GM21367 (cell line): ENCODE data around the gene USP6NL.

Experiments used
- ATAC-seq: cut with Tn5 transposase; IDR thresholded peaks from one replicate; pipeline ENCODE4 v1.9.1; 2021; ENCODE audit not compliant: unreplicated experiment

Gene USP6NL

DNA sequence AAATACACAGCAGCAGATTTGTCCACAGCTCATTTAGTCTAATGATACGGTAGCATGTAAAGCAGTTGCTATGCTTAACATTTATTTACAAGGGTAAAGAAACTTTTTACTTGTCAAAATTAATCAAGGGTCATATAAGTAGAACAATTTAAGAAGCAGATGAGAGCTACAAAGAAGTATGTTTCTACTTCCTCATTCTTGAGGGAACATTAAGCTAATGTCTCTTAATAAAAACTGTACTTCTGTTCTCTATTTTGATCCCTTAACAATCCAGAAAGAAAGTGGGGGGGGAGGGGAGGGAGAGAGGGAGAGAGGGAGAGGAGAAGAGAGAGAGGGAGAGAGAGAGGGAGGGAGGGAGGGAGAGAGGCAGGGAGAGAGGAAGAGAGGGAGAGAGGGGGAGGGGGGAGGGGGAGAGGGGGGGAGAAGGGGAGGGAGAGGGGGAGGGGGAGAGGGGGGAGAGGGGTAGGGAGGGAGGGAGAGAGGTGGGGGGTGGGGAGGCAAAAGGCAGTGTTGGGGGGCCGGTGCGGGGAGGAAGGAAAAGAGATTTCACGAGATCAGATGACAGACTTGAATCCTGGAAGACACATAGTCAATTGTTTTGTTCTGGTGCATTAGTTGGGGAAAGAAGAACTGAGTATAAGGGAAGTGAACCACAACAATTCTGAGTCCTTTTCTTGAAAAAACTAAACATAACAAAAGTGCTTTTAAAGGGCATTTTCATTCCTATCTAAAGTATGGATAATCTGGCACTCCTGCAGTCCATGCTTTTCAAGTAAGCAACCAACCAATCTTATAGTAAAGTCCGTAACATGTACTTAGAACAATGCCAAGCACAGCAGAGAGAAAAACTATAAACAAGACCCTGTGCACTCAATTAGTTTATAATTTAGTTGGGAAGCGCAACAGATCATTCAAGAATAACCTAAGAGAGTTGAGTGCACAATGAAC is 128.0 kb downstream of the USP6NL start:
- no peak for ATAC-seq

DNA sequence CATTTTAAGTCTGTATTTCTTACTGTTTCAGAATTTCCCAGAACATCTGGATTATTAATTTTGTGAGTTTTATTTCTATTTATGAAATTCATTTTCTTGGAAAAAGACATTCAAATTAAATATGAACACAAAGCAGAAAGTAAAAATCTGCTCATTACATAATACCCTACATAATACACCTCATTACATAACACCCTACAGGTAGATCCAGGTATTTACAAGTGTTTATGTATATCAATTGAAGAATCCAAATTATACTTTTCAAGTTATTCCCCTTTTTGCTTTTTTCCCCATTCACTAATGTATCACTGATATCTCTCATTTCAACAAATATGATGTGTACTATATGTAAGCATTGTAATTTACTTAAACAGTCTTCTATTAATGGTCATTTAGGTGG is 129.1 kb downstream of the USP6NL start:
- ATAC-seq = no peak

DNA sequence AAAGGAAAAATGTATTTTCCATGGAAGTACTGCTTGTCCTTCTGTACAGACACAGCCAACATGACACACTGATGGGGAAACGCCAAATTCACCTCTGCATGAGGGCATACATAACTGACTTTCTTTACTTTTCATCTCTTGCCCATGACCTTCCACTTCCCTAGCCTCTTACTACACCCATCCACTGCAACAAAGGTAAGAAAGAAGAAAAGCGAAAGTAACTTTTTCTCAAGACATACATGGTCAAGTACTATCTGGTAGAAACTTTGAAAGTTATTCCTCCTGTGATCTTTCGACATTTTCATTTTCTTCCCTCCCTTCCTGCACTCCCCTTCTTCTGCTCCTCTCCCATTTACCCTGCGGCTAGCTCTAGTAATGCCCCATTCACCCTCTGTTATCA is 130.8 kb downstream of the USP6NL start:
- no peak for ATAC-seq

DNA sequence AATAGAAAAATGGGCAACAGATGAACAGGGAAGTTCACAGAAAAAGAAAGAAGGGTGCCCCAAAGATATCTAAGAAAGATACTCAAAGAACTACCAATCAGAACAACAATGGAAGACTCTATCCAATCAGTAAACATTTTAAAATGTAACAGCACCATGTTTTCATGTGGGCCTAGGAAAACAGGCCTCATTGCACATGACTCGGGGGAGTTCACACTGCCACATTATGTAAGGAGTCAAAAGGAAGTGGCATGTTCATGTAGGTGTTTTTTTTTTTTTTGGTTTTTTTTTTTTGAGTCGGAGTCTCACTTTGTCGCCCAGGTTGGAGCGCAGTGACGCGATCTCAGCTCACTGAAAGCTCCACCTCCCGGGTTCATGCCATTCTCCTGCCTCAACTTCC is 132.2 kb downstream of the USP6NL start:
- no peak for ATAC-seq

DNA sequence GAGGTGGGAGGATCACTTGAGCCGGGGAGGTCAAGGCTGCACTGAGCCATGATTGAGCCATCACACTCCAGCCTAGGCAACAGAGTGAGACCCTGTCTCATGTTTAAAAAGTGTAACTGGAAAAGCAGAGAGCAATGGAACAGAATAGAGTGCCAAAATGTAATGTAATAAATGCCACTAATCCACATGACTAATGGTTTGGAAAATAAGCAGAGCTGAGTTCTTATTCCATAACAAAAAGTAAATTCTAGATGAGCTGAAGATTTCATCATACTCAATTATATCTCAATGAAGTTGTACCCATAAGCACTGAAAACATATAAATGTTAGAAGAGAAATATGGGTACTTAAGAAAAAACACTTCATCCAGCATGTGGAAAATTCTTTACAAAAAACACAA is 132.6 kb downstream of the USP6NL start:
- no peak for ATAC-seq

DNA sequence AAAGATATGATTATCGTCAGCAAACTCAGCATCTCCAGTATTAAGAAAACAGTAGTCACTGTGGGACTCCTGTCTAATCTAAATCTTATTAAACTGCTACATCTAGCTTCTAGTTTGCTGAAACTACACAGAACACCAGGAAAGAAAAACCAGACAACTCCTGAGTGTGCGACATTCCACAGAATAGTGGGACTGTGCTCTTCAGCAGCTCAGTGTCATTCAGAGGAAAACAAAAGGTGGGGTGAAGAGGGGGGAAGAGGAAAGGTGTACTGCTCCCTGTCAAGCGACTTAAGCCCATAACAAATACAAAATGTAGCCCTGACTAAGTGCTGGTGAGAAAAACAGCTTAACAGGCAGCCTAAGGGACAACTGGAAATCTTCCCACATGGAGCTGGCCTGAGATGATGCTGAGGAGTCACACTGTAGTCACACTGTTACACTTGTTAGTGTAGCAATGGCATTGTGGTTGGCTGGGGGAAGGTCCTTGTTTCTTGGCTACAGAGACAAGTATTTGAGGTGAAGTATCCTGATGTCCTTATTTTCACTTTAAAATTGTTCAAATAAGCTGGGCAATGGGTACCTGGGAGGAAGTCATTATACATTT is 135.5 kb downstream of the USP6NL start:
- ATAC-seq = no peak

DNA sequence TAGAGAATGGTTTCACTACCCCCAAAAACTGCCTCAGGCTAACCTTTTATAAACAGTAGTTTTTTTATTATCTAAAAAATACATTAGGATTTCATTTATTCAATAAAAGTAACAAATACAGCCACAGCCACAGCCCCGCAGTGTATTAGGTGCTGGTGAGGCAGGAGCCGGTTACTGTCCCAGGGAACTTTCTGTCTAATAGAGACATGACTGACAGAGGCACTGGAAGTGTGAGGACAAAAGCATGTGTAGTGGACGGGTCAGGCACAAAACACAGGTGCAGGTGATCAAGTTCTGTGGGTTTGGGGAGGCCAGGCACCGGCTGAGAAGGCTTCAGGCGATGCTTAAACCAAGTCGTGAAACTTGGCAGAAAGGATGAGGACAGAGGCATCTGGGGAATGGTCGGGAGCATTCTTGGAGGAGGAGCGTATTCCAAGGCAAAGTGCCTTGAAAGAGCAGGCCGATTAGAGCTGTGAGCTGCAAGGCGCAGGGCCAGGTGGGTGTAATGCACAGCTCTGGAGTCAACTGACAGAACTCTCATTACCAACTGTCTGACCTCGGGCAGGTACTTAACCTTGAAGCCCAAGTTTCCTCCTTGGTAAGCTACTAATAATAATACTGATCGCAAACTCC is 138.2 kb downstream of the USP6NL start:
- ATAC-seq = no peak

DNA sequence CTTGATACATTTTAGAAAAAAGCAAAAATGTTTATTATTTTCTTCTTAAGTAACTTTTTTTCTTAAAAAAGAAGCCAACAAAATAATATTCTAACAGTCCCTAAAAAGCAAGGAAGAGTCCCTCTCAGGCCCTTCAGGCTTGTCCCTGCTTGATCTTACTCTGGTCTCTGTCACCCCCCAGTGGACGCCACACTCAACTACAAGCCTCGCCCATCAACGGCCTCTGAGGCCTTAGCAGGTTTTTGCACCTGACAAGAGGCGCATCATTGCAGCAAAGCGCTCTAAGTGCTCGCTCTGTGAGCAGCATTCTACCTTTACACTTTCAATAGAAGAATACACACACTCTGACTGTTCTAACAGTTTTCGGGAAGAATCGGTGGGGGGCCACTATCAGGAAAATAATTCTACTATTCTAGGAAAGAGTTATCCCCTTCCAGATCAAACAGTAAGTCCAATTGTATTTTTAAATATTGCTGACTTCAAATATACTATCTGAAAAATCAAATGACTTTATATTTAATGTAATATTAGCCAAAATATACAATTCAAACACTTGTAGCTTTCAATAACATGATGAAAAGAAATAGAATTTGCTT is 139.2 kb downstream of the USP6NL start:
- peak; percentile 68 for ATAC-seq

DNA sequence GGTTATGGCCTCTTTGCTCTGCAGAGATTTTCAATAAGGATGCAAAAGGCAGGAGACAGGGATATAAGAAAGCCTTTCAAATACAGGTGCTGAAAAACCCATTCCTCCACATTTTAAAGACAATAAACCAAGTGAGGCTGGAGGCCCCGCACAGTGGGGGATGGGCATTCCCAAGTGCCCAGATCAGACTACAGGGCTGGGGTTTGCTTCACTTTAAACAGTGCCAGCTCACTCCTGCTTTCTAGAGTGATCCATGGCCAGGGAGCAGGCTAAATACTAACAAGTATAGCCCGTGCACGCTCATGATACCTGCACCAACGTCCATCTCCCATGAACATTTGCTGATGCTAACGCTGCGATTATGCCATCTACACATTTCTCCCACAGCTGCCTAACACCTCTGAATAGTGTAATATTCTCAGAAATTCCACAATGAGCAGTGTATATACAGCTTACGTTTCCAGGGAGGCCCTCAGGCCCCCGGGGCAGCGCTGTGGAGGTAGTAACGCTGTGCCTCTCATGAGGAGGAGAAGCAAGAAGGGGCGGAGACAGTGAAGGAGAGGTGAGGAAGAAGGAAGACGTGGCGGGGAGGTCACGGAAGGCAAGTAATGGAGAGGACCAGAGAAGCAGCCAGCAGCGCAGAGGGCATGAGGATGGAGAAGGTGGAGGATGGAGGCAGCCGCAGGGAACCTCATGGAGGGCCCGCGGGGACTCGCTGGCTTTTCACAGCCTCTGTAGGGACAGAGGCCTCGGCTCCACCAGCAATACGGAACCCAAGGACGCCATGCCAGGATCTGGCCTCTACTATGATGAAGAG is 141.7 kb downstream of the USP6NL start:
- no peak for ATAC-seq

DNA sequence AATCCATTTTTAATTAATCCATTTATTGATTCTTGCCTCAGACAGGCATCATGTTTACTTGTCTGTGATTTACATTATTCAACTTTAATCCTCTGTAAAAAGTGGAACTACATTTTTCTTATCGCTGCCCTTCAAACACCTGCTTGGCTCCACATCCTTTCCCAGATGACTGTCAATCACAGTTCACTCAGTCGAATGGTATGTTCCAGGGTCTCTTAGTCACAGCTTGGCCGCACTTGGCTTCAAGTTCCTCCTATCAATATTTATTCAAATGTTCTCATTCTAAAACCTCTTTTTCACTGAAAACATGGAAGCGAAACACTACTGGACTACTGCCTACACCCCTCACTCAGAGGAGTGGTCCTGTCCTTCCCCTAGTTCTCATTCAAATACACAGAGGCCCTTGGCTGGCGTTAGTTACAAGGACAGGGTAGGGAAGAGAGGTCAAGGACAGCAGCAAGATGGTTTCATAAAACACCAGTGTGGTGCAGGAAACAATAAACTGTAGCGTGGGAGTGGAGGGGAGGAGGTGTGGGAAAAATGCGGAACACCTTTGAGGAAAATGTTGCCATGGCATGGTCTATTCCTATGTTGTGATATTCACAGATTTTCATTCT is 143.2 kb downstream of the USP6NL start:
- ATAC-seq = no peak

DNA sequence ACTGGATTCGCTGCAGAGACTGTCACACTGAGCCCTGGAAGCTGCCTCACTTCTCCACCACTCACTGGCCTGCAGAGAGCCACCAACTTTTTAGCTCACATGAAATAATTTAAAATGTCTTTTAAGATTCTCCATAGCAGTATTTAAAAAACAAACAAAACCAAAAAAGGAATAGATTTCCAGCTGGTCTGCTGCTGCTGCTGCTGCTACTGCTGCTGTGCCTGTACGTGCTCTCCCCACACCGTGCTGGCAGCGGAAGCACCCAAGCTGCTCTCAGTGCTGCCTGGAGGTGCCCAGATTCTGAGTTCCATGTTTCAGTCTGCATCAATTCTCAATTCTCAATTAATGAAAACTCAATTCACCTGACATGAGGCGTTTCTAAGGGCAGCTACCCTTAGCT is 146.0 kb downstream of the USP6NL start:
- ATAC-seq = no peak

DNA sequence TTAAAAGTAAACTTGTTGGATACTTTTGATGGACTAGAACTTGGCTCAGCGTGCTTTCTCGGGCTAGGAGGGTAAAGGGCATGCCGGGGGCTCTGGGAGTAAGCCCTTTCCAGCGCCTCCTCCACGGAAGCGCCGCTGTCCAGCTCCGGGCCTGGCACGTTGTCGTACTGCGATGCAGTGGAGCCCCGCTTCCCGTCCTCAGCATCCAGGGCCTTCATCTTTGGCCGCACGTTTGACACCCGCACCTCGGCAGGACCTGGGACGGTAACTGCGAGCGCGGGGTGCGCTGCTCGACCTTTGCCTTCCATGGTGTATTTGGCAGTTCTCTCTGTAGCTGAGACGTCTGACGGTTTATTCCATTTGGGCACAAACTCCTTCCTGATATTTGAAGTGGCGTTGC is 148.3 kb downstream of the USP6NL start:
- no peak for ATAC-seq

DNA sequence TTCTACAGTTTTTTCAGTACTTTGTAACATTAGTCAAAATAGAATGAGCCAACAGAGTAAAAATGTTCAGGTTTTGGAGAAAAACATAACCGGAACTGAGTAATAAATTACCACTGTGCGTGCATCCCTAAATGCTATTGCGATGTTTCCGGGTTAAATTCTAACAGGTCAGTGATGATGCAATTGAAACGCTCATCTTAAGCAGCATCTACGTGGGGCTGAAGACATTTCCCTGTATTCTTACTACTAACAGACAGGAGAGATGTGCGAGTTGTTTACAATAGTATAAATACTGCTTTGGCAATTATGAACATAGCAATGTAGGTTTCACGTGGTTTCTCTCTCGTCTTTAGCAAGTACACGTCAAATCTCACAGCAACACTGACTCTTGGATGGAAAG is 149.4 kb downstream of the USP6NL start:
- ATAC-seq = no peak

DNA sequence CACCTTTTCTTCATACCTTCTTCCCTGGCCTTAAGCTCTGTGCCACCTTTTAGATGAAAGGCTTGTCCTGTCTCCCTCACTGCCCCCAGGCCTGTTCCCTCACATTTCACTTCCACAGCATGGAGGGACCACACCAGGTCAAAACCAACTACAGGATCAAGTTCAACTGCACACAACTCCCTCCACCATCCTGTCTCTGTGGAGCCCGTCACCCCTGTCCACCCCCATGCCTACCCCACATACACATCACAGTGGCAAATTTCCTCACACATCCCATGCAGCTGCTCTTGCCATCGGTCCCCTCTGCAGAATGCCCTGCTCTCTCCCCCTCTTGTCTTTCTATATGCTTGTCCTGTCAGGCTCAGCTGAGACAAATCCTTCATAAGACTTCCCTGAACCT is 154.1 kb downstream of the USP6NL start:
- ATAC-seq = no peak

DNA sequence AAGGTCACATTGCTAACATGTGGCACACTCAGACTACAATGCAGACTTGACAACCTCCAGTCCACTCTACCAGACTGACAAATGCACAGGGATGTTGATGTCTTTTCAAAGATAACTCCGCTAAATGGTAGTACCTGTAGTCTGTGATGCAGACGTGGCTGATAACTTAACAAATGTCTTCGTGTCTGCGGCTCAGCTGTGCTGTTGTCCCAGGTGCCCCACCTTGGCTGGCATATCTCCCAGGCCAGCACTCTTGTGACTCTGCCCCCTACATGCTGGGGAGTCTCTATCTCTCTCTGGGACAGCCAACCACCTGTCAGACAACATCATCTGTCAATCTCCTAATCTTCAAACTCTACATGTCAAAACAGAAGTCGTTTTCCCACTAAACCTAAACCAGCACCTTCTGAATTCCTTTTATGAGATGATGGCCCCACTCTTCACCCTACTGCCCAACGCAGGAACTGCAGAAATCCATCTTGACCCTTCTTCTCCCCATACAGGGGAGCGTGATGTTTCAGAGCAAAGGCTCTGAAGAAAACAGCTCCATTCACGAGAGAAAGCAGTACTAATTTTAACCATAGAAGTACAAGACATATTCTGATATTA is 156.4 kb downstream of the USP6NL start:
- no peak for ATAC-seq

DNA sequence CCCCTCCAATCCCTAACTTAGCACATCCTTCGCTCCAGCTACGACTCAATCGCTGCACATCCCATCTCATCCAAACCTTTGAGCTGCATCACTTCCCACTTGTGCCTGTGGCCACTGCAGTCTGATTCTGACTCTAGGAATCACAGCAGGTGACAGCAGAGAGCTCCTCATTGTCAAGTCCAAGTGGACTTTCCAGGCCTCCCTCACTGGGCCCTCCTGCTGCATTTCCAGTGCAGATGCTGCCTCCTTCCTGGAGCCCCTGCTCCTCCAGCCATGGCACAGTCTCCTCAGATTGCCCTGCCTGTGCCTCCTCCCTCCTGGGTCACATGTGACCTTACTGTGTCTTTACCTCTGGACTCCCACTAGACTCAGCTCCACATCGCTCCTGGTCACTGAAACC is 157.3 kb downstream of the USP6NL start:
- ATAC-seq = no peak

DNA sequence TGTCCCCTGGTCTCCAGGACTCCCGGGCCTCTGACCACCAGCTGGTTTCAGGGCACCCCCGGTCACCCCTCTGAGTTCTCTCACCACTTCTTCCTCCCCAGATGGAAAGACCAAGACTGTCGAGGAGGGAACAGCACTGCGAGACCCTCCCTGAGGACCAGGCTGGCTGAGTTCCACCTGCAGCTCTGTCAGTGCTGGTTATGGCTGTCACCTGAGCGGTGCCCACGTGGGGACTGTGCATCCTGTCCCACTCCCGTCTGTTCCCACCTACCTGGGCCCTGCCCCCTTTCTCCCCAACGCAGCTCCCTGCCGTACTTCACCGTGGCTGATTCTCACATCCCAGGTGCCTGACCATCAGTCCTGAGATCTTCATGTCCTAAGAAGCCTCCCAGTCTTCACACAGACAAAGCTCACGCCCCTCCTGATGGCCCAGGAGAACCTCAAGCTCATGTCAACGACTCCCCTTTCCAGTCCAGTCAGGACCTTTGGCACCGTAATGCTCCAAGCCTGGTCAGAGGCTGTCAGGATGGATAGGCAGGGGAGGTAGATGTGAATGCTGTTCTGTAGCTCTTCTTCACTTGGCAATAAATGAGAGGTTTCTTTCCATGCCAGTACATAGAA is 159.7 kb downstream of the USP6NL start:
- no peak for ATAC-seq

DNA sequence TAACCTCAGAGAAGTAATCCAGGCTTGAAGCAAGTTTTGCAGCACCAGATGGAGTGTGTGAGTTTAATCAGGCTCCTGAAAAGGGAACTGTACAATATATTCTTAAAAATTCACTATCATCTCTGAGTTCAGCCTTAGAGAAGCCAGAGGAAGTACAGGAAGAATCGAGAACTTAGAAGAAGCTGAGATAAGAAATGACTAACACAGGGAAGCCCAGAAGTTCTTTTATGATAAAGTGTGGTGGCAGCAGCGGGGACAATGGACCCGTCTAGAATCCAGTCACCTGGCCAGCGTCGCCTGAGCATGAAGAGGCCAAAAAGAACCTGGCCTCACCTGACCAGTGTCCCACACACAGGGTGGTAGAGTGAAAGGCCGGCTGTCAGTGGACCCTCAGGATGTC is 161.0 kb downstream of the USP6NL start:
- ATAC-seq = no peak

DNA sequence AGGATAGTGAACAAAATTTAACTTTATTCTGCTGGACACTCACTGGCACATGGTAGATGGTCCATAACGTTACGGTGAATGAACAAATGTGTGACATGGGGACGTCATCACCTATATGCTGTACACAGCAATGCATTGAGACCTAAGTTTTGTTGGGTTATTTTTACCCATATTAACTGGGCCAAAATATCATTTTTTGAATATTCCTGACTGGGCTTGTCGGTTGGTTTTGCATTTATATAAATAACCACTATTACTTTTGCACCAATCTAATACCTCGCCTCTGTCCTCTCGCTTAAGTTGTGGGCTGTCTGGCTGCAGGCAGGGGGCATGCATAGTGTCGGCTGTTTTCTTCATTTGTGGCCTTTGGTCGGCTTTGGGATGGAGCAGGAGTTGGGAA is 161.7 kb downstream of the USP6NL start:
- ATAC-seq = no peak
